ENCODE measurements around the gene ALDH7A1.

ALDH7A1 gene

DNA sequence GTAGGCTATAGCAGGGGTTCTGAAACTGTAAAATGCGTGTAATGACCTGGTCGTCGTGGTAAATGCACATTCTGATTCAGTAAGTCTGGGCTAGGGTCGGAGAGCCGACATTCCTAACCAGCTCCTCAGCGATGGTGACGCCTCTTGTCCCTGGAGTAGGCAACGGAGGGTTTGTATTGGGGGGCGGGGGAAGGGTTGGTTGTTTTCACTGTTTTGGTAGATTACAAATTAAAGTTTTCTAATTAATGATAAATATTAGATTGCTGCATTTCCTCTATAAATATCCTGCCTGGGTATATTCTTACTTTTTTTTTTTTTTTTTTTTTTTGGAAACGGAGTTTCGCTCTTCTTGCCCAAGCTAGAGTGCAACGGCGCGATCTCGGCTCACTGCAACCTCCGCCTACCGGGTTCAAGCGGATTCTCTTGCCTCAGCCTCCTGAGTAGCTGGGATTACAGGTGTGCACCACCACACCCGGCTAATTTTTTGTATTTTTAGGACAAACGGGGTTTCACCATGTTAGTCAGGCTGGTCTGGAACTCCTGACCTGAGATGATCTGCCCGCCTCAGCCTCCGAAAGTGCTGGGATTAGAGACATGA, 566 bp upstream of the ALDH7A1 start:
- TF ChIP-seq, protein P1, sequence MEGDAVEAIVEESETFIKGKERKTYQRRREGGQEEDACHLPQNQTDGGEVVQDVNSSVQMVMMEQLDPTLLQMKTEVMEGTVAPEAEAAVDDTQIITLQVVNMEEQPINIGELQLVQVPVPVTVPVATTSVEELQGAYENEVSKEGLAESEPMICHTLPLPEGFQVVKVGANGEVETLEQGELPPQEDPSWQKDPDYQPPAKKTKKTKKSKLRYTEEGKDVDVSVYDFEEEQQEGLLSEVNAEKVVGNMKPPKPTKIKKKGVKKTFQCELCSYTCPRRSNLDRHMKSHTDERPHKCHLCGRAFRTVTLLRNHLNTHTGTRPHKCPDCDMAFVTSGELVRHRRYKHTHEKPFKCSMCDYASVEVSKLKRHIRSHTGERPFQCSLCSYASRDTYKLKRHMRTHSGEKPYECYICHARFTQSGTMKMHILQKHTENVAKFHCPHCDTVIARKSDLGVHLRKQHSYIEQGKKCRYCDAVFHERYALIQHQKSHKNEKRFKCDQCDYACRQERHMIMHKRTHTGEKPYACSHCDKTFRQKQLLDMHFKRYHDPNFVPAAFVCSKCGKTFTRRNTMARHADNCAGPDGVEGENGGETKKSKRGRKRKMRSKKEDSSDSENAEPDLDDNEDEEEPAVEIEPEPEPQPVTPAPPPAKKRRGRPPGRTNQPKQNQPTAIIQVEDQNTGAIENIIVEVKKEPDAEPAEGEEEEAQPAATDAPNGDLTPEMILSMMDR (IDR thresholded peaks at IDR 0.05; ENCODE audit: insufficient read depth, low read length, poor library complexity, severe bottlenecking), result no peak
- H3K4me3 ChIP-seq (replicated peaks; ENCODE audit: low read depth, low read length), result no peak overlapping the region

DNA sequence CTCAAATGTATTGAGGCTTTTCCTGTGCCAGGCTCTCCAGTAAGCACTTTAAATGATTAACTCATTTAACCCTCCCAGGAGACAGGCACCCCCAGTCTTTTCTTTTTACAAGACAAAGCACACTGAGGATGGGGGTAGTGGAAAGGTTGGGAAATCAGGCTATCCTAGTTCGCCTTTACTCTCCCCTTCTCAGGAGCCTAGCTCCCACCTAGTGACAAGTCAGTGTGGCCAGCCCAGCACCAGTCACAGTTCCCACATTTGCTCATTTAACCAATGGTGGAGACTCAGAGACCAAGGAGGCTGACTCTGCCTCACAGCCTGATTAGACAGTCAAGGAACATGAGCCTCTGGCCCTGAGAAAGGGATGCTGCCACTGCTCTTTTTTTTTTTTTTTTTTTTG, 3.5 kb downstream of the ALDH7A1 start:
- DNase-seq (ENCODE audit: extremely low read depth, insufficient read length), result no peak
- H3K36me3 ChIP-seq (ENCODE audit: control insufficient read depth, insufficient read depth, low read length), result no peaks in the 10 kb centered on the region
- H3K27me3 ChIP-seq (replicated peaks; ENCODE audit: control insufficient read depth, insufficient read depth, low read length), result no peaks in the 10 kb centered on the region
- no peak overlapping the region for H3K4me3 ChIP-seq (replicated peaks; ENCODE audit: low read depth, low read length)
- TF ChIP-seq, protein P1 (IDR thresholded peaks at IDR 0.05; ENCODE audit: insufficient read depth, low read length, poor library complexity, severe bottlenecking), result no peak

More for the DNA sequence above, 566 bp upstream of the ALDH7A1 start:
- Histone ChIP-seq H3K27me3 (replicated peaks; ENCODE audit: control insufficient read depth, insufficient read depth, low read length) (no peaks in the 10 kb centered on the region), H3K36me3 (ENCODE audit: control insufficient read depth, insufficient read depth, low read length) (no peaks in the 10 kb centered on the region)
- no peak for DNase-seq (ENCODE audit: extremely low read depth, insufficient read length)

- H3K27me3 ChIP-seq (replicated peaks; ENCODE audit: control insufficient read depth, insufficient read depth, low read length), result no peaks in the 10 kb centered on the region
- H3K4me3 ChIP-seq (replicated peaks; ENCODE audit: low read depth, low read length), result no peak overlapping the region
- DNase-seq (ENCODE audit: extremely low read depth, insufficient read length), result no peak
- H3K36me3 ChIP-seq (ENCODE audit: control insufficient read depth, insufficient read depth, low read length), result no peaks in the 10 kb centered on the region
- TF ChIP-seq, protein P1 (IDR thresholded peaks at IDR 0.05; ENCODE audit: insufficient read depth, low read length, poor library complexity, severe bottlenecking), result no peak
These were observed 5.3 kb downstream of the ALDH7A1 start for GRCh38 chr5:126589536-126590297.

DNA sequence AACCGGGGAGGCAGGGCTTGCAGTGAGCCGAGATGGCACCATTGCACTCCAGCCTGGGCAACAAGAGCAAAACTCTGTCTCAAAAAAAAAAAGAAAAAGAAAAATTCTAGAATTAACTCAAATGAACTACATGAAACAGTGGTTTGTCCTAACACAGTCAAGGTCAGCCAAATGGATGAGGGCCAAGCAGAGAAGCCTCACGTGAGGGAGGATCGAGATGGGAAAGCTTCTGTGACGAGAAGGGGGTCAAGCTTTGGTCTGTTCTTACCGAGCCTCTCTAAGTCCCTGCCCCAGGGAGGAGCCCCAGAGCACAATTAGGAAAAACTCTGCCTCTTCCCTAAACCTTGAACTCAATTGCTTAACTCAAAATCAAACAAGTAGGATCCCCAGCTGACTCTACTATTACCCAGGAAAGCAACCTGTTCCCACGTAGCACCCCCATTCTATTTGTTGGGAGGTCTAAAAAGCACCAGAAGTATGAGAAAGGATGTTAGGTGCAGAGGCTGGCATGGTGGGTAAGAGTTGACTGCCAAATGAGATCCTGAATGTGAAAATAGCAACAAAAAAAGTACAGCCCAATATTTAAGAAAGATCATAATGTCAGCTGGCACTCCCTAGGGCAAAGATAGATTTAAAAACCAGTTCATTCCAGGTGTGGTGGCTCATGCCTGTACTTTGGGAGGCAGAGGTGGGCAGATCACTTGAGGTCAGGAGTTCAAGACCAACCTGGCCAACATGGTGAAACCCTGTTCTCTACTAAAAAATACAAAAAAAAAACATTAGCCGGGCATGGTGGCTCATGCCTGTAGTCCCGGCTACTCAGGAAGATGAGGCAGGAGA, 7.2 kb downstream of the ALDH7A1 start:
- H3K36me3 ChIP-seq (ENCODE audit: control insufficient read depth, insufficient read depth, low read length), result no peaks in the 10 kb centered on the region
- H3K4me3 ChIP-seq (replicated peaks; ENCODE audit: low read depth, low read length), result no peak overlapping the region
- H3K27me3 ChIP-seq (replicated peaks; ENCODE audit: control insufficient read depth, insufficient read depth, low read length), result no peaks in the 10 kb centered on the region
- TF ChIP-seq, protein P1 (IDR thresholded peaks at IDR 0.05; ENCODE audit: insufficient read depth, low read length, poor library complexity, severe bottlenecking), result no peak
- no peak for DNase-seq (ENCODE audit: extremely low read depth, insufficient read length)

- Histone ChIP-seq H3K4me3 (replicated peaks; ENCODE audit: low read depth, low read length) (no peak overlapping the region), H3K36me3 (ENCODE audit: control insufficient read depth, insufficient read depth, low read length) (no peaks in the 10 kb centered on the region), H3K27me3 (replicated peaks; ENCODE audit: control insufficient read depth, insufficient read depth, low read length) (no peaks in the 10 kb centered on the region)
- no peak for DNase-seq (ENCODE audit: extremely low read depth, insufficient read length)
- TF ChIP-seq, protein P1 (IDR thresholded peaks at IDR 0.05; ENCODE audit: insufficient read depth, low read length, poor library complexity, severe bottlenecking), result no peak
These were observed 11.3 kb downstream of the ALDH7A1 start for GRCh38 chr5:126583761-126584160.

Measured in GM06990 (cell line).